Heart left ventricle (tissue), 16 donors: ENCODE measurements around the gene XRCC6. TPM values are rescaled to one million over a fixed set of nuclear protein-coding genes. Genes with fewer than 3 reads are reported as not detected.
"Not testable (repeated sequence)": the region's sequence is repeated elsewhere in the genome, so short reads cannot be mapped to it uniquely, and the experiment has no call there.

Source experiments
- ATAC-seq, 4 donors: fragments of 200-7000 bp; cut with Tn5 transposase; one replicate each; pipeline ENCODE4 v1.9.1; 2020 to 2022; ENCODE audit warnings: moderate library complexity in 4 of 4, mild to moderate bottlenecking in 3 of 4, moderate number of reproducible peaks in 1 of 4
- DNase-seq, 5 donors: peaks; one replicate each; pipeline ENCODE4 v3.0.0-alpha.2; 2020
- H3K27ac ChIP-seq, 12 donors: fragments of 200-600 bp; sonication (generic) in 4 of 12; one replicate each; pipeline versions ENCODE4 v1.5.0 to v1.8.0; 2016 to 2022; ENCODE audit warnings: mild to moderate bottlenecking in 2 of 12
- H3K27me3 ChIP-seq, 9 donors: fragments of 200-600 bp; sonication (generic) in 2 of 9; one replicate each; pipeline versions ENCODE4 v1.5.1 to v1.8.0; 2016 to 2022; ENCODE audit warnings: mild to moderate bottlenecking in 3 of 9
- H3K36me3 ChIP-seq, 9 donors: fragments of 200-600 bp; sonication (generic) in 2 of 9; one replicate each; pipeline versions ENCODE4 v1.5.0 to v1.8.0; 2018 to 2022; ENCODE audit warnings: mild to moderate bottlenecking in 2 of 9
- H3K4me1 ChIP-seq, 12 donors: fragments of 200-600 bp; sonication (generic) in 4 of 12; one replicate each; pipeline versions ENCODE4 v1.5.0 to v1.8.0; 2016 to 2022; ENCODE audit warnings: mild to moderate bottlenecking in 3 of 12
- H3K4me3 ChIP-seq, 12 donors: fragments of 200-600 bp; sonication (generic) in 4 of 12; one replicate each; pipeline versions ENCODE4 v1.5.0 to v1.8.0; 2017 to 2022; ENCODE audit warnings: mild to moderate bottlenecking in 9 of 12, moderate library complexity in 4 of 12
- H3K9me3 ChIP-seq, 12 donors: fragments of 200-600 bp; sonication (generic) in 4 of 12; one replicate each; pipeline versions ENCODE4 v1.5.0 to v1.8.0; 2016 to 2022; ENCODE audit warnings: mild to moderate bottlenecking in 1 of 12
- POLR2A ChIP-seq, 2 donors: fragments of 450-650 bp; IDR thresholded peaks; one replicate each; pipeline ENCODE4 v1.6.1; 2017; ENCODE audit warnings: antibody characterized with exemption in 2 of 2, mild to moderate bottlenecking in 2 of 2, moderate library complexity in 2 of 2
- WGBS, 4 donors: extraction: QIAGEN DNeasy Blood & Tissue Kit in 2 of 4; methylation state at CpG; one replicate each; pipeline versions ENCODE4 v1.1.5 to v1.1.7; 2013 to 2018; 5-methylcytosine and 5-hydroxymethylcytosine counted together
- intact Hi-C, 10 donors: fragments of 100-400 bp; cut with DNase I; formaldehyde crosslinking; loops; one replicate each; pipeline versions ENCODE4 v1.11.1 to v1.14.2; 2022
- polyA plus RNA-seq, 2 donors: library from polyadenylated mRNA; stranded (reverse); fragments of 200-250 nt; gene quantifications; one replicate each; pipeline ENCODE4 v1.2.3, GENCODE V29; 2013
- total RNA-seq, 9 donors: library from RNA; depleted of rRNA in 2 of 9; stranded (reverse); fragments of >200 nt in 2 of 9; fragmentation: NEBNext Ultra II Directional in 3 of 9; extraction: Animal tissue kit (Norgen Biotek cat#: 25700) in 3 of 9; gene quantifications; one replicate each; pipeline versions ENCODE4 v1.1.0 to v1.2.4, GENCODE V29; 2016 to 2023
- TF ChIP-seq, protein P1 (sequence below), 12 donors: fragments of 200-600 bp; sonication (generic) in 4 of 12; IDR thresholded peaks; one replicate each; pipeline versions ENCODE4 v1.5.0 to v1.8.0; 2018 to 2022; ENCODE audit warnings: antibody characterized with exemption in 12 of 12, mild to moderate bottlenecking in 5 of 12
- donor health status: ischemic (EF 13 %, LVEDD 7.1; RV severe dilation, severe dysfunction).
- donor health status: healthy with polysubstance abuse.
- donor health status: DM: no; HTN: yes; CAD: no.
- donor health status: DM: no; HTN: no; CAD: no.
- donor health status: ischemic (EF 25% LVEDD 6.9; RV normal size, moderate dysfunction).
- donor health status: ischemic (EF 25% LVEDD 5.7; RV mildly dilated, moderate dysfunction).
- donor health status: healthy.
- donor health status: DM: yes; HTN: yes; CAD: no.
- donor health status: ischemic (EF 35%, LVEDD 5.7; RV mildly dilated, moderate dysfunction).
- donor health status: nonischemic (EF 11% LVEDD 7.7; RV severe dilation, severe dysfunction).
- donor health status: DM: yes; HTN: yes; CAD: no.
- donor health status: PGD.
- donor health status: ischemic (EF 29% LVEDD 5.4; RV normal size, mild dysfunction).
- donor health status: nonischemic (EF 23%, LVEDD 6.1; RV moderate dilation, normal function).

Gene XRCC6
- total and polyA plus RNA-seq, 11 donors, result 123 to 231 (median 176) TPM

- TF ChIP-seq POLR2A (IDR thresholded peaks at IDR 0.05), result no peak
- TF ChIP-seq, protein P1, sequence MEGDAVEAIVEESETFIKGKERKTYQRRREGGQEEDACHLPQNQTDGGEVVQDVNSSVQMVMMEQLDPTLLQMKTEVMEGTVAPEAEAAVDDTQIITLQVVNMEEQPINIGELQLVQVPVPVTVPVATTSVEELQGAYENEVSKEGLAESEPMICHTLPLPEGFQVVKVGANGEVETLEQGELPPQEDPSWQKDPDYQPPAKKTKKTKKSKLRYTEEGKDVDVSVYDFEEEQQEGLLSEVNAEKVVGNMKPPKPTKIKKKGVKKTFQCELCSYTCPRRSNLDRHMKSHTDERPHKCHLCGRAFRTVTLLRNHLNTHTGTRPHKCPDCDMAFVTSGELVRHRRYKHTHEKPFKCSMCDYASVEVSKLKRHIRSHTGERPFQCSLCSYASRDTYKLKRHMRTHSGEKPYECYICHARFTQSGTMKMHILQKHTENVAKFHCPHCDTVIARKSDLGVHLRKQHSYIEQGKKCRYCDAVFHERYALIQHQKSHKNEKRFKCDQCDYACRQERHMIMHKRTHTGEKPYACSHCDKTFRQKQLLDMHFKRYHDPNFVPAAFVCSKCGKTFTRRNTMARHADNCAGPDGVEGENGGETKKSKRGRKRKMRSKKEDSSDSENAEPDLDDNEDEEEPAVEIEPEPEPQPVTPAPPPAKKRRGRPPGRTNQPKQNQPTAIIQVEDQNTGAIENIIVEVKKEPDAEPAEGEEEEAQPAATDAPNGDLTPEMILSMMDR (IDR thresholded peaks at IDR 0.05), result no peak
- H3K4me1 ChIP-seq, result peaks cover 0 to 19% (median 6%) of the 10 kb centered on the region in 12 donors
- H3K4me3 ChIP-seq, result no peak overlapping the region
- intact Hi-C loops, result no loop called here
- no peaks in the 10 kb centered on the region for H3K27me3 ChIP-seq
- peaks cover 0 to 31% (median 21%) of the 10 kb centered on the region in 9 donors for H3K36me3 ChIP-seq
- ATAC-seq (no peak), DNase-seq (no peak)
- no peak overlapping the region for H3K27ac ChIP-seq
- WGBS, 4 donors, result 83 to 85% (median 84%) methylated on average over 21 of the region's 21 CpGs
- H3K9me3 ChIP-seq, result no peaks in the 10 kb centered on the region
These were observed 48.1 kb downstream of the XRCC6 start for GRCh38 chr22:41668971-41669911.

GRCh38 chr22:41672096-41672495 is 51.0 kb downstream of the XRCC6 start:
- H3K4me3 ChIP-seq, ATAC-seq, H3K9me3 ChIP-seq, H3K27ac ChIP-seq, DNase-seq, intact Hi-C loops, H3K27me3 ChIP-seq: not testable (repeated sequence)
- Histone ChIP-seq H3K36me3 (peaks cover 0 to 36% (median 23%) of the 10 kb centered on the region in 9 donors), H3K4me1 (peaks cover 0 to 17% (median 8%) of the 10 kb centered on the region in 12 donors)
- WGBS, 4 donors, result 93 to 96% (median 95%) methylated on average over 10 of the region's 10 CpGs

DNA sequence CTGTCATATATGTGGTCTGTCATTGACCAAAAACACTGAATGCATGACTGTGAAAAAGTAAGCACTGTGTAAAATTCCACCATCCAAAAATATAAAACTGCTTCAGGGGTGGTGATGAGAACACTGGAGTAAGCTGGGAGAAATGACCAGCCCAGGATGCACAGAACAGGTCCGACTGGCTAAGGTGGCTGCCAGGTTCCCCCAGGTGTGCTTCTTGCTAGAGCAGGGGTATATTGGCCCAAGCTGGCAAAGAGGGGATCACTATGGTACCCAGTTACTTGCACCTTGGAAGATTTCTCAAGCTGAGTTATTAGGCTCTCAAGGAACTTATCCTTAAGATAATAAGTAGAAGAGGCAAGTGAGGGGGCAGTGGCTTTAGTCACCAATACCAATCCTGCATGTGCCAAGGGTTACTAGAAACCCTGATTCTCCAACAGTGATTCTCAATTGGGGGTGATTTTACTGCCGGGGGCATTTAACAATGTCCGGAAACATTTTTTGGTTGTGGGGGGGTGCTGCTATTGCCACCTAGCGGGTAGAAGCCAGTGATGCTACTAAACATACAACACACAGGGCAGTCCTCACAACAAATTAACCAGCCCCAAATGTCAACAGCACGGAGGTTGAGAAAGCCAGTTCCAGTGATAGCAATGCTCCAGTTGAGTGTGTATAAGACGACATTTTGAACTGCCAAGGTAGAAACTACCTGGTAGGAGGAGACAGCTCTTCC is 51.9 kb downstream of the XRCC6 start:
- TF ChIP-seq POLR2A (IDR thresholded peaks at IDR 0.05), result no peak
- TF ChIP-seq, protein P1 (IDR thresholded peaks at IDR 0.05), result peak in 8 of 12 donors; percentile 8 to 39 (median 24)
- H3K4me3 ChIP-seq, result no peak overlapping the region
- H3K27me3 ChIP-seq, result no peaks in the 10 kb centered on the region
- ATAC-seq (no peak), DNase-seq (no peak)
- H3K4me1 ChIP-seq, result peaks cover 0 to 17% (median 2%) of the 10 kb centered on the region in 12 donors
- H3K27ac ChIP-seq, result no peak overlapping the region
- WGBS, 4 donors, result 70 to 86% (median 77%) methylated on average over 6 of the region's 6 CpGs
- H3K9me3 ChIP-seq, result no peaks in the 10 kb centered on the region
- peaks cover 0 to 44% (median 27%) of the 10 kb centered on the region in 9 donors for H3K36me3 ChIP-seq
- intact Hi-C loops, result no loop called here

DNA sequence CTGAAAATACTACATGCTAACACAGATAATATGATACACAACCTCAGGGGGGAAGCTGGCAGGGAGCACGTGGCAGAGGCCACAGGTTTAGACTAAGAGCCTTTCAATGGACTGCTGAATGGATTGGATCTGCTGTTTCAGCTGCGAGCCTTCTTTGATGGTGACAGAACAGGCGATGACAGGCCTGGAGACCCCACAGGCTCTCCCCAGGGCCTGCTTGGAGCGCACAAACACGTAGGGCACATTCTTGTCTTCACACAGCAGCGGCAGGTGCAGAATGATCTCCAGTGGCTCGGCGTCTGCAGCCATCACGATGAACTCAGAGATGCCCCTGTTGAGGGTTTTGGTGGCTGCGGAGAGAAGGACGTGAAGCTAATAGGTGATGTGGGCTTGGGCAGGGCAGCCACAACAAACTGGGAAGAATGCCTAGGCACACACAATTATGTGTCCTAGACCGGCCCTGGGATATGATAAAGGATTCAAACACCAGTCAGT is 53.8 kb downstream of the XRCC6 start:
- ATAC-seq (no peak), DNase-seq (no peak)
- Histone ChIP-seq H3K27ac (peak overlapping the region in 1 of 12 donors; percentile 37), H3K9me3 (no peaks in the 10 kb centered on the region), H3K27me3 (no peaks in the 10 kb centered on the region), H3K4me1 (peaks cover 0 to 17% (median 1%) of the 10 kb centered on the region in 12 donors), H3K4me3 (no peak overlapping the region), H3K36me3 (peaks cover 0 to 63% (median 47%) of the 10 kb centered on the region in 9 donors)
- no peak for TF ChIP-seq POLR2A (IDR thresholded peaks at IDR 0.05)
- TF ChIP-seq, protein P1 (IDR thresholded peaks at IDR 0.05), result no peak
- intact Hi-C loops, result no loop called here
- WGBS, 4 donors, result 46 to 54% (median 52%) methylated on average over 11 to 12 of the region's 12 CpGs
